EL (cell line): ENCODE data around the gene NF2.

ENCODE experiments used
- DNase-seq: peaks from one replicate; pipeline ENCODE4 v3.0.0-alpha.2; 2016

Gene NF2

DNA sequence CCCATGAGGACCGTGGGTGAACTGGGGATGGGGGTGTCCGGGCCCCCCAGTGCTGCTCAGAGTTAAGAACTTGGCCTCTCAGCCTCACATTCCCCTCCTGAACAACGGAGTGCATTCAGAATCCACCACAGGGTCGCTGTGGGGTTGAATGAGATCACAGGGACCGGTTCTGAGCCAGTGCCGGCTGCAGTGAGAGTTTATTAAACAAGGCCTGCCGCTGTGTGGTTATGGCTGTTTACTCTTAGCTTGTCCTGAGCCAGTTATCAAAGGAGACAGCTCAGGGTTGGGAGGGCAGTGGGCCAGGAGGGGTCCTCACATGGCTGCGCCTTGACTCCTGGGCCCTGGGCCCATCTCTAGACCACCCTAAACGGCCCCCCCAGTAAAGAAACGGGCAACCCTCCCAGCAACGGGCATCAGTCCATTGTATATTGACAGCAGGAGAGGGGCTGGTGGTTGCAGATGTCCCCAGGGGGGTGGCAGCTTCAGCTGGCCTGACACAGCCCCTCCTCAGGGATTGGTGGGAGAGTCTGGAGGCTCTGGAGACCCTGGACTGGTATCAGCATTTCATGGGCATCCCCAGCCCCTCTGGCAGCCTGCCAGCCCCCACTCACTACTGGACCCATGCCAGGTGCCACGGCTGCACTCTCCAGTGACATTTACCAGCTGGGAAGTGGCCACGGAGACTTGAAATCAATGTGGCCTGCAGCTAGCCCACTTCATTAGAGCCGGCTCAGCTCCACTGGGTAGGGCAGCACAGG, 101.3 kb downstream of the NF2 start:
- DNase-seq = peak; percentile 28

GRCh38 chr22:29705651-29706050, 102.2 kb downstream of the NF2 start:
- no peak for DNase-seq

DNA sequence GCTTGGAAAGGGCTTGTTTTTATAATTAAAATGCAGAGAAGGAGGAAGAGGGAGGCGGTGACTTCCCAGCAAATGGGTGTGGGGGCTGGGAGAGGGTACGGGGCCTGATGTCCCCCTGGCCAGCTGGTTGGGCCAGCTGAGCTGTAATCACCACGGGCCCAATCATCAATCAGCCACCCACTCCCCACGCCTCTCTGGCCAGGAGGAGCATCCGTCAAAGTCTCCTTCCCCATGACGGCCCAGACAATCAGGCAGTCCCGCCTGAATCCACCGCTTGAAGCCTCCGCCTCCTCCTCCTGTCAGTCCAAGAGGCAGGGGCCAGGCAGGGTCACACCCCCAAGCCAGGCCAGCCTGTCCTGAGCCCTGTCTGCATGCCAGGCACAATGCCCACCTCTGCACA, 103.1 kb downstream of the NF2 start:
- no peak for DNase-seq

- no peak for DNase-seq
Observed at GRCh38 chr22:29707010-29707409, 103.6 kb downstream of the NF2 start.

- no peak for DNase-seq
Observed at GRCh38 chr22:29707471-29707870, 104.0 kb downstream of the NF2 start.

DNA sequence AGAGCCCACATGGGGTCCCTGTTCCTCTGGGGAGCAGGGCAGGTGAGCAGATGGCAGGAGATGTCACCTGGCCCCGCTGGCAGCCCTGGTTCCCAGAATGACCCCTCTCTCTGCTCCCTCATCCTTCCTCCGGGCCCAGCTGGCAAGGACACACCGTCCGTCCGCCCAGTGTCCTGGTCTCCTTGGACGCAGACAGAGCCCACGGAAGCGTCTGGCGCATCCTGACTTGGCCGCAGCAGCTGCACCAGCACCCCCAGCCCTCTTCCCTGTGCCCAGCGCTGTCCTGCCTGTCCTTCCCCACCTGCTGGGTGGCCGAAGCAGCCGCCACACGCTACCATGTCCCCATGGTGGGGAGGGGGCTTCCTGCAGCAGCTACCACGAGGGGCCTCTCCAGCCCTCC, 106.8 kb downstream of the NF2 start:
- no peak for DNase-seq

DNA sequence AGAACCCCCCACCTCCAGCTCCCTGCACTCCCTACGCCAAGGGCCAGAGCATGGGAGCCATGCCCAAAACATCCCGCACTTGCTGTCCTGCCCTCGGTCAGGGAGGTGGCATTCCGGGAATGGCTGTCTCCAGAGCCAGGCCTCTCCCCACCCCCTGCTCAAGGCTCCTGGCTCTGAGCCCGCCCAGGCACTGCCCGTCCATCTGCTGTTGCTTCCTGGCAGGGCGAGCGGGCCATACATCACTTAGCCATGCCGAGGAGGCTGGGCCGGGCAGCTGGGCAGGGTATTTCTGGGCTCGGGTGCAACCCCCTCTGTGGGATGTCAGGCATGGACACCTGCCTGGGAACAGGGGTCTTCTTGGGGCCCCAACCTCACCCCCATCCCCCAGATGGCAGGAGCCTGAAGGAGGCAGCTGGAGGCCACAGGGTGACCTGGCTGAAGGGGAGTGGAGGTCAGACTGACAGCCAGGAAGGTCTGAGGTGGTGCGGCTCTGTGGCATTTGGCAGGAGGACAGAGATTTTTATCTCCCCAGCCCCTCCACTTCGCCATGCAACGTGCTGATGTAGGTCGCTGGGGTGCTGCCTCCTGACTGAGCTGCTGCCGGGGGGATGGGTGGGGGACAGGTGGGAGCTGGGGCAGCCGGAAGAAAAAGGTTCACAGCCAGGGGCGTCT, 107.6 kb downstream of the NF2 start:
- DNase-seq = no peak

- no peak for DNase-seq
Observed at GRCh38 chr22:29712119-29712518, 108.7 kb downstream of the NF2 start.

DNA sequence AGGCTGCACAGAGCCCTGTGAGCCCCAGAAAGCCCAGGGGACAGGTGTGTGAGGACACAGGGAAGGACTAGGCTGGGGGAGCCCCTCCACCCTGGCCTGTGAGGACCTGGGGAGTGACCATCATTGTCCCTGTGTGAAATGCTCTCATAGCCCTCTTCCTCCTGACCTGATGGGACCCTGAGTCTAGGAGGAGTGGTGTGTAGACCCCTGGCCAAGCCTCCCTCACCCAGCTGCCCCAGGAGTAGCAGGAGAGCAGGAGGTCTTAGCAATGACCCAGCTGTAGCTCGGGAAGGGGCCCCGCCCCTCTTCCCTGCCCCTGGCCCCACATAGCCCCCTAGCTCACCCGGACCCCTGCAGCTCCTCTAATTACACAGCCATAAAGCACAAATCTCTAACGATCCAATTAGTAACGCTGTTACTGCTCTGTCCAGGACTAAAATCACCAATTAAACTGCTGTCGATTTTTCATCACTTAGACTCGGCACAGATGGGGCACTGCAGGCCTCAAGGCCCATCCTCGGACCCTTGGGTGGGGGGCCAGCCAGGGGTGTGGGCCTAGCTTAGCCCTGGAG, 109.8 kb downstream of the NF2 start:
- no peak for DNase-seq

DNA sequence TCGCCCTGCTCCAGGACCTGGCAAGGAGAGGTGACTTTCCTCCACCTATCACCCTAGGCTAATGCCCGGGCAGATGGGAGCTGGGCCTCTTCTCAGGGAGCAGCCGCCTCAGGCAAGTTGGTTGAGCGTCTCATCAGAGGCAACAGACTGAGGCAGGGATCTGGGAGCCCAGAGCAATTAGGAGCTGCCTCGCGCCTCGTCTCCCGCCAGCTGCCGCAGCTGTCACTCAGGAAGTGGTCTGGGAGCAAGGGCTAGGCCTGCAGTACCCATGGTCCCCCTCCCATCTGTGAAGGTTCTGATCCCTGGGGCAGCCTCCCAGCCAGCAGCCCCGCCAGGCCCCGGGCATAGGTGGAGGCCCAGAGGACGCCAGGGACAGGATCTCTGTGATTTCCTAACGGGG, 111.8 kb downstream of the NF2 start:
- DNase-seq = no peak

GRCh38 chr22:29715705-29716104, 112.3 kb downstream of the NF2 start:
- DNase-seq = no peak

GRCh38 chr22:29716814-29717545, 113.5 kb downstream of the NF2 start:
- DNase-seq = peak; percentile 71

DNA sequence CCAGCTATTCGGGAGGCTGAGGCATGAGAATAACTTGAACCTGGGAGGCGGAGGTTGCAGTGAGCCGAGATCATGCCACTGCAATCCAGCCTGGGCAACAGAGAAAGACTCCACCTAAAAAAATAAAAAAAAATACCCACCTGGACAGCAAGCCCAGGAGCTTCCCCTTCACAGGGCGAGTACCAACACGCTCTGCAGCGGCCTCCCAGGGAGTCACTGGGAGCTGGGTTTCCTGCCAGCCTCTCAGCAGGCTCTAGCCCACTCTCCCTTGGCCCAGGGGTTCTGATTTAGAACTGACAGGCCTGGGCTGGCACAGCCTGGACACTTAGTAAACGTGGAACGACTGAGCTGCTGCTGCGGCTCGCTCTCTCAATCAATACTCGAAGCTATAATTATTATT, 114.4 kb downstream of the NF2 start:
- DNase-seq = no peak

DNA sequence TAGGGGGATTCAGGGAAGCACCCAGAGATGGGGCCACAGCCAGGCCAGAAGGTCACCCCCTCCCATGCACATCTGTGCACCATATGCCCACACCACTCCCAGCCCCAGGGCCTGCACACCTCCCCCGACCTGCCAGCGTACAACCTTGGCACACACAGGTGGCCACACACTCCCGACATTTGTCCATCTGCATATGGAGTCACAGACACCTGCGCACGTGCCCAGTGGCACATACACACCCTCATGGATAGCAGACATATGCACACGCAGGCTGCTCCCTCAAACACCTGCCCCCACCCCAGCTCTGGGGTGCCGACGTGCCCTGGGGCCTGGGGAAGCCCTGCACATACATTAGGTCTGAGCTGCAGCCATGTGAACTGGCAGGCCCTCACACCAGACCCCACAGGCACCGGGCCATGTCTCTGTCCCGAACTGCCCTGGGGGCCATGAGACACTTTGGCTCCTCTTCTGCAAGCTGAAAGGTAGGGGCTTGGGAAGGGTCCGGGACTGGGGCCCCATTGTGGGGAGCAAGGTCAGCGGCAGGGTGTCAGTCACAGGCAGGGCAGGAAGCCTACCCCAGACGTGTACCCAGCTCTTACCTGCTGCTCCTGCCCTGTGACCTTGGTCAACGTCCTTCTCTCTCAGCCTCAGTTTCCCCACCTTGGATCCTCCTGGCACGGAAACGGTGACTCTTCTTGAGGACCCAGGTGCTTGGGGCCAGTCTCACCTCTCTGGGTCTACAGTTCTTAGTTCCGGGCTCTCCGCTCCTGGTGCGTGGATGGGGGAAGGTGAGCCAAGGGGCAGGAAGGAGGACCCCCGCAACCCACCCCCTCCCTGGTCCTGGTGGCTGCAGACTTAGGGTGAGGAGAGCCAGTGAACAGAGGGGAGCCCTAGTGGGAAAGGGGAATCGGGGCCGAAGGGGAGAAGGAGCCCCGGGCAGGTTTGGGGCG, 115.8 kb downstream of the NF2 start:
- no peak for DNase-seq

- no peak for DNase-seq
Observed at GRCh38 chr22:29719899-29720645, 116.6 kb downstream of the NF2 start, which contains the start of gene CABP7. Gene CABP7, plus strand, starts transcription at chr22:29720003. Its CDS starts 422 bp downstream, at chr22:29720425.

GRCh38 chr22:29720811-29721323, 117.4 kb downstream of the NF2 start:
- no peak for DNase-seq

GRCh38 chr22:29722151-29722550, 118.7 kb downstream of the NF2 start:
- peak; percentile 30 for DNase-seq

- DNase-seq = no peak
Observed at GRCh38 chr22:29722587-29722986, 119.2 kb downstream of the NF2 start.

DNA sequence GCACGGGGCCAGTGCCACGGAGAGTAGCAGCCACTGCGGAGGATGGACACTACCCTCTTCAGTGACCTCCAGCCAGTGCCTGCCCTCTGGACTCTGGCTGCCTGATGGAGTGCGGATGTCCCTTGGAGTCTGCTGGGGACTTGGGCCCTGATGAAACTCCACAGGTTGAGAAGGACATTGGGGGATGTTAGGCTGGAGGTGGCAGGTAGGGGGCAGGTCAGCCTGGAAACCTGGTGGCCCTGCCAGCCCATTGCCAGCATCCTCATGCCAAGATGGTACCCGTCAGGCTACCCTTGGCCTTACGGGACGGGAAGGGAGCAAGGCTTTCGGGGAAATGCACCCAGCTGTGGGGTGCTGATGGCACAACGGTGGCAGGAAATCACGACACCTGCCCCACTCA, 120.3 kb downstream of the NF2 start:
- DNase-seq = no peak

DNA sequence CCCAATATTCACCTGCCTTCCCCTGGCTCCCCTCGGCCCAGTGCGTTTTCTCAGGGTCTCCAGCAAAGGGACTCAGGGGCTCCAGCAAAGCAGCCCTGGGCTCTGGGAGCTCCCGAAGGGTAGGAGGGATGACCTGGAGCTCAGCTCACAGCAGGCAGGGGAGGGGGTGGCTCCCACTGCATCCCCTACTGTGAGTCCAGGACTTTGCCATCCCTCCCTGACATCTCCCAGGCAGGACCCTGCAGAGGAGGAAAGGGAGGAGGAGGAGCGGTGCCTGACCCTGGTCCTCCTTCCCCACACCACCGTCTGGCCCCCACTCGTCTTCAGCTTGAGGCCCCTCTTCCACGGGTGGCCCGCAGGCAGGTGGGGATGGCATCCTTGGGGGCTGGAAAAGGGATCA, 121.4 kb downstream of the NF2 start:
- DNase-seq = no peak

- no peak for DNase-seq
Observed at GRCh38 chr22:29726106-29726505, 122.7 kb downstream of the NF2 start.
